HG03066 (cell line): Measurements from ENCODE around the gene SMIM44.
"Not testable (repeated sequence)": the region's sequence is repeated elsewhere in the genome, so short reads cannot be mapped to it uniquely, and the experiment has no call there.

Source experiments
- ATAC-seq: cut with Tn5 transposase; IDR thresholded peaks from one replicate; pipeline ENCODE4 v1.9.1; 2021; ENCODE audit warnings: low read depth; ENCODE audit not compliant: unreplicated experiment

Gene SMIM44

DNA sequence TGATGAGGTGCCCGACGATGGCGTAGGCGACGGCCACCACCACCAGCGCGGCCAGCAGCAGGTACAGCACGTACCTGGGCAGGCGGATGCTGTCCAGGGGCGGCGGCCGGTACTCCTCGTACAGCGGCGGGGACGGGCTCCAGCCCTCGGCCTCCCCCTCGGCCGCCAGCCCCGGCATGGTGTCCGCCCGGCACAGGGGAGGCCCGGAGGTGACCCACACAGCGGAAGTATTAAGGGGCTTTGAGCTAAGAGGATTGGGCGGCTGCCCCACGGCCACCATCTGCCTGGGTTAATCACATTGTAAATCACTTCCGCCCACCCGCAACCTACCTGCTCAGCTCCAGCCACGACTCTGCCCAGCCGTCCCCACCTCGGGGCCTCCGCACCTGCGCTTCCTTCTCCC is at the start of gene SMIM44:
Gene SMIM44, minus strand, starts transcription at position 216 of the 403 bp plus-strand sequence. Its CDS starts 38 bp downstream, at position 178.
- no peak for ATAC-seq

DNA sequence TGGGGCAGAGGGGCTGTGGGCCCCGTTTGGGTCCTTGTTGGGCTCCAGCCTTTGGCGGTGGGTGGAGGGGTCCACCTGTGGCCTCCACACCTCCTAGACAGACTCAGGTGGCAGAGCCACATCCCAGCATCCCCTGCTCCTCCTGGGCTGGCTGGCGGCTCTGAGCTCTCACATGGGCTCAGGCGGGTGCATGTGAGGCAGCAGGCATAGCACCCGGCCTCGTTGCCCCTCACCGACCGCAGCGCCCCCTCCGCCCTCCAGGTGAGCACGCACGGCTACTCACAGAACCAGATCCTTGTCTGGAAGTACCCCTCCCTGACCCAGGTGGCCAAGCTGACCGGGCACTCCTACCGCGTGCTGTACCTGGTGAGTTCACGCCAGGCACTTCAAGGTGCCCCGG is 49.8 kb upstream of the SMIM44 start:
- no peak for ATAC-seq

DNA sequence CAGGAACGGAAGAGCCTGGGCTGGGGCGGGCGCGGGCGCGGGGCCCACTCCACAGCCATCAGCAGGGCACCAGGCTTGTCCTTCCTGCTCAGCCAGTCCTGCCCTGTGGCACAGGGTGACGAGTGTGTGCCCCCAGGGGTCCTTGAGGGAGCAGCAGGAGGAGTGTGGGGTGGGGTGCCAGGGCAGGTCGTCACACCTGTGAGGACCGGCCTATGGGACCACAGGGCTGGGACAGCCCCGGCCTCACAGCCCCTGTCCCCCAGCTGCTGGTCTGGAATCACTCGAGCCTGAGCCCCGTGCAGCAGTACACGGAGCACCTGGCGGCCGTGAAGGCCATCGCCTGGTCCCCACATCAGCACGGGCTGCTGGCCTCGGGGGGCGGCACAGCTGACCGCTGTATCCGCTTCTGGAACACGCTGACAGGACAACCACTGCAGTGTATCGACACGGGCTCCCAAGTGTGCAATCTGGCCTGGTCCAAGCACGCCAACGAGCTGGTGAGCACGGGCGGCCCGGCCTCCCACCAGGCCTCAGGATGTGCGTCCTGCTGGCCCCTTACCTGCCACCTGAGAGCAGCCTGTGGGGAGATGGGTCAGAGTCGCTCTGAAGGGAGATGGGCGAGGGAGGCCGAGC is 49.0 kb upstream of the SMIM44 start:
- ATAC-seq: no peak

DNA sequence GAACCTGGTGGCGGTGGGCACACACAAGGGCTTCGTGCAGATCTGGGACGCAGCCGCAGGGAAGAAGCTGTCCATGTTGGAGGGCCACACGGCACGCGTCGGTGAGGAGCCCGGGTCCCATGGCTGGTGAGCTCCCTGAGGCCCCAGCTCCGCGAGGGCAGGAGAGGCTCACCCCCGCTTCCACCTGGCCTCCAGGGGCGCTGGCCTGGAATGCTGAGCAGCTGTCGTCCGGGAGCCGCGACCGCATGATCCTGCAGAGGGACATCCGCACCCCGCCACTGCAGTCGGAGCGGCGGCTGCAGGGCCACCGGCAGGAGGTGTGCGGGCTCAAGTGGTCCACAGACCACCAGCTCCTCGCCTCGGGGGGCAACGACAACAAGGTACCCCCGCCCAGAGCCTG is 48.5 kb upstream of the SMIM44 start:
- ATAC-seq: no peak

DNA sequence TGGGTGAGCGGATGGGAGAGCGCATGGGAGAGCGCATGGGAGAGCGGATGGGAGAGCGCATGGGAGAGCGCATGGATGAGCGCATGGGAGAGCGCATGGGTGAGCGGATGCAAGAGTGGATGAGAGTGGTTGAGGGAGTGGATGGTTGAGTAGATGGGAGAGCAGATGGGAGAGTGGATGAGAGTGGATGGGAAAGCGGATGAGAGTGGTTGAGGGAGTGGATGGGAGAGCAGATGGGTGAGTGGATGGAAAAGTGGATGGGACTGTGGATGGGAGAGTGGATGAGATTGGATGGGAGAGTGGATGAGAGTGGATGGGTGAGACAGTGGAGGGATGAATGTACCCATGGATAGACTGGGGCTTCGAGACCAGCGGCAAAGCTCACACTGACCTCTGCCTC is 47.1 kb upstream of the SMIM44 start:
- ATAC-seq: no peak

DNA sequence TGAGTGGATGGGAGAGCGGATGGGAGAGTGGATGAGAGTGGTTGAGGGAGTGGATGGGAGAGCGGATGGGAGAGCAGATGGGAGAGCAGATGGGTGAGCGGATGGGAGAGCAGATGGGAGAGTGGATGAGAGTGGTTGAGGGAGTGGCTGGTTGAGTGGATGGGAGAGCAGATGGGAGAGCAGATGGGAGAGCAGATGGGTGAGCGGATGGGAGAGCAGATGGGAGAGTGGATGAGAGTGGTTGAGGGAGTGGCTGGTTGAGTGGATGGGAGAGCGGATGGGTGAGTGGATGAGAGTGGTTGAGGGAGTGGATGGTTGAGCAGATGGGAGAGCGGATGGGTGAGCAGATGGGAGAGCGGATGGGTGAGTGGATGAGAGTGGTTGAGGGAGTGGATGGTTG is 46.1 kb upstream of the SMIM44 start:
- not testable (repeated sequence) for ATAC-seq

- no peak for ATAC-seq
These were observed 45.4 kb upstream of the SMIM44 start for GRCh38 chr19:3528539-3529211.

GRCh38 chr19:3528080-3528479 is 44.8 kb upstream of the SMIM44 start:
- ATAC-seq: no peak

DNA sequence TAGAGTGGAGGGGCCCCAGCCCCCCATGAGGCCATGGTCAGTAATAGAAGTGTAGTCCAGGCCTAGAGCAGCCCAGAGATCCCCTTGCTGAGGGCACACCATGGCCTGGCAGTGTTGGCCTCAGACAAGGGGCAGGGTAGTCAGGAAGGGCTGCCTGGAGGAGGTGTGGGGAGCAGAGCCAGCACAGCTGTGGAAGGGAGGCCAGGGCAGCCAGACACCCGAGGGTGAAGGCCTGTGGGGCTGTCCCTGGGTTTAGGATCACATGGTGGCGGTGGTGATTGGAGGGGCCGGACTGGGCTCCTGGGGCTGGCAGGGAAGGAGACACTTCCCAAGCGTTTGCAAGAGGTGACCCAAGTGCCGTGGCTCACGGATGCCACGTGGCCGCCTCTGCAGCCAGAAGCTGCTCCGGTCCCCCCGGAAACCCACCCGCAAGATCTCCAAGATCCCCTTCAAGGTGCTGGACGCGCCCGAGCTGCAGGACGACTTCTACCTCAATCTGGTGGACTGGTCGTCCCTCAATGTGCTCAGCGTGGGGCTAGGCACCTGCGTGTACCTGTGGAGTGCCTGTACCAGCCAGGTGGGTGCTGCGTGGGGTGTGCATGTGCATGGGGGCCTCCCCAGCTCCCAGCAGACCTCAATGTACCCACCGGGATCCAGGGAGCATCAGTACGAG is 44.1 kb upstream of the SMIM44 start:
- ATAC-seq: no peak

GRCh38 chr19:3526507-3527237 is 43.4 kb upstream of the SMIM44 start:
- no peak for ATAC-seq

DNA sequence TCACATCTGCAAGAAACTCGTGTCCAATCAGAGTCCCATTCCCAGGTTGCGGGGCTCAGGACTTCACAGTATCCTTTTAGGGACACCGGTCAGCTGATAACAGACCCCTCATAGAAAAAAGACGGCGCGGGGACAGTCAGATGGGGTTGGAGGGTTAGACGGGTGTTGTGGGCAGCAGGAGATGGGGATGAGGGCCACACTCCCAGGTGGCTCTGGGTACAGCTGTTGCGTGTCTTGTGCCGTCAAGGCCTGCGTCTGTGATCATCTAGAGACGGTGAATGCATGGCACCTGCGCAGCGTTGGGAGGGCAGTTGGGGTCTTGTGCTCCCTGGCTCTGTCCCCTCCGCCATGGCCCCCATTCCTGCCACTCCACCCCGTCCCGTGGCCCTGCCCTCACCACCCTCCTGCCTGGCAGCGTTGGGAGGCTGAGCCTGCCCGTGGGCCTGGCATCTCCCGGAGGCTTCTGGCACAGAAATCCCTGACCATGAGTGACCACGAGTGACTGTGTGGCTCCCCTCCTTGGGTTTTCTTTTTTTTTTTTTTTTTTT is 41.7 kb upstream of the SMIM44 start:
- ATAC-seq: no peak

- no peak for ATAC-seq
These were observed 41.0 kb upstream of the SMIM44 start for GRCh38 chr19:3524078-3524842.

DNA sequence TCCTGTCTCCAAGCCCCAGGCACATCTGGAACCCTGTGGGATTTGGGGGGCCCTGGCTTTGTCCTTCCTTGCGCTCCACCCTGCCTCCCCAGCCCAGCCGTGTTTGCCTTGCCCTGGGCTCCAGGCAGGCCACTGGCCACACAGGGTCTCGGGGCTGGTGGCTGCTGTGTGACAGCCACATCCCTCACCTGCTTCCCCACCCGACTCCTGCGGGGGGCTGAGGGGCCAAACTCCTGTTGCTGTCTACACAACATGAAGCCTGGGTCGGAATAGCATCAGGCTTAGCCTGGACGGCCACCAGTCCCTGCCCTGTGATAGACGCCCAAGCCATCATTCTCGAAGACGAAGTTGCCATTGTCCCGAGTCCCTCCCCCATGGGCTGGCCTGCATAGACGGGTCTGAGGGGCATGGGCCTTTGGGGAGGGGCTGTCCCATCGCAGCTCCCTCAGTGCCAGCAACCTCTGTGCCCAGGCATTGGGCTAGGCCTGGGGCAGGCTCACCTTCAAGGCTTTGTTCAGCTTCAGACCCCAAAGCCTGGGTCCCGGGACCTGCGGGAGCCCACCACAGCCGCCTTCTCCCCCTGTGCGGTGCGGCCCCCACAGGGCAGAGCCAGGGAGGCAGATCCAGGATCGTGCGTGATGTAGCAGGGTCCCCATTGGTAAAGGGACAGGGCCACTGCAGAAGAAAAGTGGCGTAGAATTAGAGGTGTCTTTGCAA is 40.3 kb upstream of the SMIM44 start:
- ATAC-seq: no peak

DNA sequence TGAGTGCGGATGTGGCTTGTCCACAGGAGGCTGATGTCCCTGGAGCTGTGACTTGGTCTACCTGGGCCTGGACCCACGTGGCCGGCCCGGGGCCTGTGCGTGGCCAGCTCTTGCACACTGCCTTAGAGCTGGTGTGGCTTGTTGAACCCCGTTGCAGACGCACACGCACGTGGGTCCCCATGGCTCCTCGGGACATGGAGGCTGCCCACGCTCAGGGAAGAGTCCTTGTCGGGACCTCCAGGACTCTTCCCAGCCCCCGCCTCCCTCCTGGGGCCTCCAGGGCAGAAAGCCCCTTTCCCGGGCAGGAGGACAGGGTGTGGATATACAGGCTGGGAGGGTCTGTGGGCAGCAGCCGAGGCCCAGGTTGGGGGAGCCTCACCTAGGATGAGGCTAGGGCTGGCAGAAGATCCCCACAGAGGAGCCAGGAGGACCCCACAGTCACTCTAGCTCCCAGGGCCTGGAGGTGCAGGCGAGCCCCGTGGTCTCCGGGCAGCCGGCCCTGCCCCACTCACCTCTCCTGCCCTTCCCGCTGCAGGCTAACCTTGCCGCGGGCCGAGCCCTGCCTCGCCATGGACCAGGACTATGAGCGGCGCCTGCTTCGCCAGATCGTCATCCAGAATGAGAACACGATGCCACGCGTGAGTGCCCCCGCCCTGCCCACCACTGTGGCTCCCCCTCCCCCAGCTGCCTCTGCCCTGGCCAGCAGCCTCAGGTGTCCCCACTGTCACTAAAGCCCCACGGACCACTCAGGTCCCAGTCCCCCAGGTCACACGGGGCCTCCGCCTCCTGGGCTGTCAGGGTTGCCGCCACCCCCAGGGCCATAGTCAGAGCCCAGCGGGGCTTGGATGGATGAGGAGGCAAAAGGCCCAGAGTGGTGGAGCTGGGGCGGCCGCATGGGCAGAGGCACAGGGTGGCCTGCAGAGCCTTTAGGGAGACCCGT is 39.5 kb upstream of the SMIM44 start:
- ATAC-seq: no peak

DNA sequence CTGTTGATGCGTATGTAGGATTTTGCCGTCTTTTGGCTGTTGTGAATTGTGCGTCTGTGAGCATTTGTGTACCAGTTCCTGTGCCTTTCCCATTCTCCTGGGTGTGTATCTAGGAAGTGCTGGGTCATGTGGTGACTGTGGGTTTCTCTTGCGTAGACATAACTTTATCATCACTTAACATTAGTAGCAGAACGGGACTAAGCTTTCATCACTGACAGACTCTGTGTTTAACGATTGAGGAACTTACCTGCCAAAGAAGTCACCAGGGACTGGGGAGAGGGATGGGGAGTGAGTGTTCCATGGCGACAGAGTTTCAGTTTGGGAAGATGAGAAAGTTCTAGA is 37.8 kb upstream of the SMIM44 start:
- no peak for ATAC-seq

- ATAC-seq: no peak
These were observed 37.2 kb upstream of the SMIM44 start for GRCh38 chr19:3520166-3521103.

- no peak for ATAC-seq
These were observed 35.9 kb upstream of the SMIM44 start for GRCh38 chr19:3519126-3519525.

GRCh38 chr19:3518659-3519058 is 35.4 kb upstream of the SMIM44 start:
- ATAC-seq: no peak
